ENCODE data around the gene SMOC1. TPM values are rescaled to one million over a fixed set of nuclear protein-coding genes. Genes with fewer than 3 reads are reported as not detected.

Gene SMOC1
- total RNA-seq, 1 donor from 2014 or later, result 89.3 TPM

GRCh38 chr14:69957986-69958385 is 78.8 kb downstream of the SMOC1 start:
- no peak for DNase-seq (ENCODE audit: low spot score)
- no peak overlapping the region for H3K4me3 ChIP-seq
- H2AFZ ChIP-seq (replicated peaks), result no peak overlapping the region
- peaks cover 22% of the 10 kb centered on the region for H3F3A ChIP-seq (ENCODE audit: low read depth)
- H3K4me1 ChIP-seq, result peaks cover 42% of the 10 kb centered on the region
- no peaks in the 10 kb centered on the region for H3K27me3 ChIP-seq
- H3K4me1 Mint-ChIP-seq, result peaks cover 24% of the 10 kb centered on the region
- H3K9me3 ChIP-seq (ENCODE audit: low read depth), result no peaks in the 10 kb centered on the region
- H3K36me3 Mint-ChIP-seq, result peaks cover 3% of the 10 kb centered on the region
- H3K4me3 Mint-ChIP-seq, result no peak overlapping the region
- TF ChIP-seq, protein P1, sequence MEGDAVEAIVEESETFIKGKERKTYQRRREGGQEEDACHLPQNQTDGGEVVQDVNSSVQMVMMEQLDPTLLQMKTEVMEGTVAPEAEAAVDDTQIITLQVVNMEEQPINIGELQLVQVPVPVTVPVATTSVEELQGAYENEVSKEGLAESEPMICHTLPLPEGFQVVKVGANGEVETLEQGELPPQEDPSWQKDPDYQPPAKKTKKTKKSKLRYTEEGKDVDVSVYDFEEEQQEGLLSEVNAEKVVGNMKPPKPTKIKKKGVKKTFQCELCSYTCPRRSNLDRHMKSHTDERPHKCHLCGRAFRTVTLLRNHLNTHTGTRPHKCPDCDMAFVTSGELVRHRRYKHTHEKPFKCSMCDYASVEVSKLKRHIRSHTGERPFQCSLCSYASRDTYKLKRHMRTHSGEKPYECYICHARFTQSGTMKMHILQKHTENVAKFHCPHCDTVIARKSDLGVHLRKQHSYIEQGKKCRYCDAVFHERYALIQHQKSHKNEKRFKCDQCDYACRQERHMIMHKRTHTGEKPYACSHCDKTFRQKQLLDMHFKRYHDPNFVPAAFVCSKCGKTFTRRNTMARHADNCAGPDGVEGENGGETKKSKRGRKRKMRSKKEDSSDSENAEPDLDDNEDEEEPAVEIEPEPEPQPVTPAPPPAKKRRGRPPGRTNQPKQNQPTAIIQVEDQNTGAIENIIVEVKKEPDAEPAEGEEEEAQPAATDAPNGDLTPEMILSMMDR (IDR thresholded peaks at IDR 0.05), result no peak
- TF ChIP-seq EZH2phosphoT487 (IDR thresholded peaks at IDR 0.05) (no peak), EZH2 (IDR thresholded peaks at IDR 0.05) (no peak)
- H3K36me3 ChIP-seq, result peaks cover 23% of the 10 kb centered on the region
- H3K4me2 ChIP-seq, result no peak overlapping the region
- H4K20me1 ChIP-seq (ENCODE audit: low read depth), result peaks cover 73% of the 10 kb centered on the region
- H3K27ac ChIP-seq, result no peak overlapping the region
- no peak overlapping the region for H3K27ac Mint-ChIP-seq
- H3K27me3 Mint-ChIP-seq (ENCODE audit: insufficient read depth, low read depth), result peaks cover 2% of the 10 kb centered on the region
- H3K79me2 ChIP-seq (ENCODE audit: low read depth), result peaks cover 63% of the 10 kb centered on the region
- H3K9me3 Mint-ChIP-seq, result peaks cover 2% of the 10 kb centered on the region
- no peak overlapping the region for H3K9ac ChIP-seq

- TF ChIP-seq EZH2phosphoT487 (IDR thresholded peaks at IDR 0.05) (no peak), EZH2 (IDR thresholded peaks at IDR 0.05) (no peak)
- TF ChIP-seq, protein P1 (IDR thresholded peaks at IDR 0.05), result no peak
- H3K4me1 Mint-ChIP-seq, result peaks cover 24% of the 10 kb centered on the region
Observed at GRCh38 chr14:69959136-69959535, 79.9 kb downstream of the SMOC1 start.

GRCh38 chr14:69960296-69960695 is 81.1 kb downstream of the SMOC1 start:
- Histone ChIP-seq H3K9me3 (ENCODE audit: low read depth) (no peaks in the 10 kb centered on the region), H3K36me3 (peaks cover 20% of the 10 kb centered on the region), H3K4me2 (no peak overlapping the region), H3K4me1 (peaks cover 41% of the 10 kb centered on the region), H4K20me1 (ENCODE audit: low read depth) (peaks cover 62% of the 10 kb centered on the region), H3K79me2 (ENCODE audit: low read depth) (peaks cover 71% of the 10 kb centered on the region), H3K27me3 (no peaks in the 10 kb centered on the region), H2AFZ (replicated peaks) (no peak overlapping the region), H3F3A (ENCODE audit: low read depth) (peaks cover 19% of the 10 kb centered on the region), H3K27ac (no peak overlapping the region), H3K4me3 (no peak overlapping the region), H3K9ac (no peak overlapping the region)
- peaks cover 2% of the 10 kb centered on the region for H3K9me3 Mint-ChIP-seq
- TF ChIP-seq EZH2phosphoT487 (IDR thresholded peaks at IDR 0.05) (no peak), EZH2 (IDR thresholded peaks at IDR 0.05) (no peak)
- TF ChIP-seq, protein P1 (IDR thresholded peaks at IDR 0.05), result no peak
- DNase-seq (ENCODE audit: low spot score), result no peak
- H3K36me3 Mint-ChIP-seq, result peaks cover 3% of the 10 kb centered on the region
- peaks cover 21% of the 10 kb centered on the region for H3K4me1 Mint-ChIP-seq
- H3K4me3 Mint-ChIP-seq, result no peak overlapping the region
- no peak overlapping the region for H3K27ac Mint-ChIP-seq
- no peaks in the 10 kb centered on the region for H3K27me3 Mint-ChIP-seq (ENCODE audit: insufficient read depth, low read depth)

More at GRCh38 chr14:69959136-69959535, 79.9 kb downstream of the SMOC1 start:
- DNase-seq (ENCODE audit: low spot score), result no peak
- Mint-ChIP-seq H3K27me3 (ENCODE audit: insufficient read depth, low read depth) (peaks cover 2% of the 10 kb centered on the region), H3K9me3 (peaks cover 2% of the 10 kb centered on the region), H3K27ac (no peak overlapping the region), H3K4me3 (no peak overlapping the region), H3K36me3 (peaks cover 3% of the 10 kb centered on the region)
- peaks cover 71% of the 10 kb centered on the region for H3K79me2 ChIP-seq (ENCODE audit: low read depth)
- peaks cover 20% of the 10 kb centered on the region for H3K36me3 ChIP-seq
- H2AFZ ChIP-seq (replicated peaks), result no peak overlapping the region
- H3K4me3 ChIP-seq, result no peak overlapping the region
- H3K27me3 ChIP-seq, result no peaks in the 10 kb centered on the region
- H3K9ac ChIP-seq, result no peak overlapping the region
- H4K20me1 ChIP-seq (ENCODE audit: low read depth), result peaks cover 73% of the 10 kb centered on the region
- H3F3A ChIP-seq (ENCODE audit: low read depth), result peaks cover 20% of the 10 kb centered on the region
- no peaks in the 10 kb centered on the region for H3K9me3 ChIP-seq (ENCODE audit: low read depth)
- peaks cover 48% of the 10 kb centered on the region for H3K4me1 ChIP-seq
- no peak overlapping the region for H3K4me2 ChIP-seq
- no peak overlapping the region for H3K27ac ChIP-seq
